Activated naive CD8-positive, alpha-beta T cell treated with anti-CD3 and anti-CD28 coated beads for 36 hours (primary cell): Measurements from ENCODE around the gene KRT37. TPM values are rescaled to one million over a fixed set of nuclear protein-coding genes. Genes with fewer than 3 reads are reported as not detected.
"Not testable (repeated sequence)": the region's sequence is repeated elsewhere in the genome, so short reads cannot be mapped to it uniquely, and the experiment has no call there.

Experiments used
- DNase-seq: peaks from one replicate; pipeline ENCODE4 v3.0.0; 2021
- H3K27ac Mint-ChIP-seq: one replicate; pipeline ENCODE4 v1.8.0; 2022; ENCODE audit warnings: mild to moderate bottlenecking, moderate library complexity, mixed read lengths
- H3K27me3 Mint-ChIP-seq: one replicate; pipeline ENCODE4 v1.8.0; 2022; ENCODE audit warnings: mild to moderate bottlenecking, mixed read lengths
- H3K36me3 Mint-ChIP-seq: one replicate; pipeline ENCODE4 v1.8.0; 2021; ENCODE audit warnings: mild to moderate bottlenecking, mixed read lengths
- H3K4me1 Mint-ChIP-seq: one replicate; pipeline ENCODE4 v1.8.0; 2021; ENCODE audit warnings: mixed read lengths
- H3K4me3 Mint-ChIP-seq: one replicate; pipeline ENCODE4 v1.8.0; 2022; ENCODE audit warnings: mild to moderate bottlenecking, moderate library complexity, mixed read lengths
- H3K9me3 Mint-ChIP-seq: one replicate; pipeline ENCODE4 v1.8.0; 2022; ENCODE audit warnings: mixed read lengths
- total RNA-seq, 2 experiments: library from RNA; stranded (reverse); gene quantifications; one replicate each; pipeline ENCODE4 v1.2.3, GENCODE V29; 2021

Gene KRT37
- total RNA-seq, 2 experiments from 2014 or later = not detected

DNA sequence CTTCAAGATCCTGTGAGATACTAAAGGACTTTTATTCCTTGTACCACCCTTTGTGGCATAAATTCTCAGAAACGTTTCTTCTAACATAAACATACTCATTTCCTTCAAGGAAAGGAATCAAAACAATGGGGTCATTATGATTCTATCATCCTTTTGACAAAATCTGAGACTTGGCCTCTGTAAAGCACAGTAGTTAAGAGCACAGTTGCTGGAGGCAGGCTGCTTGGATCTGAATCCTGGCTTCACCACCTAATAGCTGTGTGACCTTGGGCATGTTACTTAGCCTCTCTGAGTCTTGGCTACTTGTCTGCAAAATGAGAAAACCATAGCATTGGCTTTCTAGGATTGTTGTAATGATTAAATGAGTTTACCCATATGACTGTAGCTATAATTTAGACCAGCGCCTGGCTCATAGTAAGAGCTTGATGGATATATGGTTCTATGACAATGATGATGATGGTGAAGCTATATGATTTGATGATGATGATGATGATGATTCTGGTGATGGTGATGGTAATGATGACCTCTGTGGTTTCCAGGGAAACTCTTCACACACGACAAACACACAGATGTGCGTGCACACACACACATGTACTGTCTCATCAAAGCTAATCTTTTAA, 20.9 kb downstream of the KRT37 start:
- no peak for DNase-seq
- no peak overlapping the region for H3K4me3 Mint-ChIP-seq
- H3K4me1 Mint-ChIP-seq = peaks cover 23% of the 10 kb centered on the region
- H3K36me3 Mint-ChIP-seq = no peaks in the 10 kb centered on the region
- no peaks in the 10 kb centered on the region for H3K9me3 Mint-ChIP-seq
- H3K27me3 Mint-ChIP-seq = peaks cover 3% of the 10 kb centered on the region
- H3K27ac Mint-ChIP-seq = peak overlapping the region; percentile 43

DNA sequence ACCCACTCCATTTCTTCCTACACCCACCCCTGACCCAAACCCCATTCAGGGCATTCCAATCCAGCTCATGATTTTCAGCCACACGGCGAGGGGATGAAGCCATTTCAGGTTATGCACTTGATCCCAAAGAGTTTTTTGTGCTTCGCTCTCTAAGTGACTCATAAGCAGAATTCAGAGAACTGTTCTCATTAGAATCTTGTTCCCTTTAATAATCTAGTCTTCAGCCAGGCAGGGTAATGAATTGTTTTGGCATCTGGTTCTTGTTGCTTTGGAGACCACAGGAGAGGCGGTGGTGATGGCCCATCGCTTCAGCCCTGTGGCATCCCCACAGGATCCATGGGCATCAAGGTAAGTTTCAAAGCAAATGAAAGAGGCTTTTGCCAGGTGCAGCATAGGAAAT, 22.2 kb downstream of the KRT37 start:
- no peak overlapping the region for H3K27ac Mint-ChIP-seq
- DNase-seq = no peak
- H3K36me3 Mint-ChIP-seq = no peaks in the 10 kb centered on the region
- no peaks in the 10 kb centered on the region for H3K9me3 Mint-ChIP-seq
- peaks cover 23% of the 10 kb centered on the region for H3K4me1 Mint-ChIP-seq
- no peak overlapping the region for H3K4me3 Mint-ChIP-seq
- H3K27me3 Mint-ChIP-seq = peaks cover 3% of the 10 kb centered on the region

DNA sequence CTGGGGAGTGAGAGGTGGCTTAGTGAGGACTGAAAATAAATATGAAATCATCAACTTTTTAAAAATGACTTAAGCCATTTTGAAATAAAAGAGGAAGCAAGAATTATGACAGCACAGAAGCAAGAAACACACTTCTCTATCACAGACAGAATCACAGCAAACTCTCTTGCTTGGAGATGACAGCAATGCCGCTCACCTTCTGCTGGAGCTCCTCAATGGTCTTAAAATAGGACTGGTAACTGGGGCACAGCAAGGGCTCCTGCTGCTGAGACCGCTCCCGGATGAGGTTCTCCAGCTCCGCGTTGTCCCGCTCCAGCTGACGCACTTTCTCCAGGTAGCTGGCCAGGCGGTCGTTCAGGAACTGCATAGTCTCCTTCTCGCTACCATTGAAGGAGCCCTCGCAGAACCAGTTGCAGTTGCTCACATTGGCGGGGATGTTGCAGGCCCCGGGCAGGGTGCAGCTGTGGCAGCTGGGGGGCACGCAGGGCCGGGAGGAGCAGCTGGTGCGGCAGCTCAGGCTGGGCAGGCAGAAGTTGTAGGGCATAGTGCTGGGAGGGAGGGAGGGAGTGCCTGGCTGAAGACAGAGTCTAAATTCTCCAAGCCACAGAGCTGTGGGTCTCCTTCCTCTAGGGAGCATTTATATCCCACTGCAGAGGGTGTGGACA, 27.3 kb downstream of the KRT37 start, which contains the start of gene KRT31:
Gene KRT31 (minus strand): TSS at position 613 of the 665 bp plus-strand sequence. CDS start 69 bp downstream, at position 544.
- no peak for DNase-seq
- Mint-ChIP-seq H3K36me3 (no peaks in the 10 kb centered on the region), H3K4me1 (no peaks in the 10 kb centered on the region), H3K4me3 (no peak within 1 kb of the TSS), H3K27ac (no peak within 1 kb of the TSS), H3K9me3 (no peaks in the 10 kb centered on the region), H3K27me3 (no peaks in the 10 kb centered on the region)

DNA sequence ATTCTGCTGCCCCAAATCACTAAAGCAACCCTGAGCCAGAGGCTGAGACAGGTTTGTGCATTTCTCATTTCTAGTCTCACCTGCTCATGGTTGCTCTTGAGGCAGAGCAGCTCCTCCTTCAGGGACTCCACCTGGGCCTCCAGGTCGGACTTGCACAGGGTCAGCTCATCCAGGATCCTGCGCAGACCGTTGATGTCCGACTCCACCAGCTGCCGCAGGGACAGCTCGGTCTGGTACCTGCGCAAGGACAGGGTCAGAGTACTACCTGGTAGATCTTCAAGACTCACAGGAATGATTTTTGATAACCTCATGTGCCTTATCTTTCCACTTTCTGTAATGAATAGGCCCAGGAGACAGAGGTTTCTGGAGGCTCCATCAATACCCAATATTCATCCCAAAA, 28.0 kb downstream of the KRT37 start:
- Mint-ChIP-seq H3K27ac (no peak overlapping the region), H3K4me1 (no peaks in the 10 kb centered on the region), H3K9me3 (no peaks in the 10 kb centered on the region), H3K36me3 (no peaks in the 10 kb centered on the region), H3K27me3 (no peaks in the 10 kb centered on the region), H3K4me3 (no peak overlapping the region)
- no peak for DNase-seq

DNA sequence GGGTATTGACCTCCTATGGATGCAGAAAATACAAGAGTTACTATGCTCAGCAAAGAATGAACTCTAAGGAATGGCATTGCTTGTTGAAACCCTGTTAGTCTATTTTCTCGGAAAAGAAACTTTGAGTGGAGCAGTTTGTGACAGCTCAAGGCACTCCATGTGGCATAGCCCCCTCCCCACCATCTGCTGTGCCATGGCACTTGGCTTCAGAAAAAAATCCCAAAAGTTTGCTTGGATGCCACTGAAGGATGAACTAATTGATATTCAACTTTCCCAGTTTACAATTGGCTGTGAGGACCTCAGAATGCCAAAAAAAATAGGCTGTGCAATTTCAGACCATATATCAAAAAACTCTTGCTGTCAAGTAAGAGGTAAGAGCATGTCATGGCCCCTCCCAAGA, 28.8 kb downstream of the KRT37 start:
- H3K4me1 Mint-ChIP-seq = no peaks in the 10 kb centered on the region
- no peak for DNase-seq
- H3K4me3 Mint-ChIP-seq = no peak overlapping the region
- no peaks in the 10 kb centered on the region for H3K36me3 Mint-ChIP-seq
- no peaks in the 10 kb centered on the region for H3K9me3 Mint-ChIP-seq
- no peak overlapping the region for H3K27ac Mint-ChIP-seq
- H3K27me3 Mint-ChIP-seq = no peaks in the 10 kb centered on the region

DNA sequence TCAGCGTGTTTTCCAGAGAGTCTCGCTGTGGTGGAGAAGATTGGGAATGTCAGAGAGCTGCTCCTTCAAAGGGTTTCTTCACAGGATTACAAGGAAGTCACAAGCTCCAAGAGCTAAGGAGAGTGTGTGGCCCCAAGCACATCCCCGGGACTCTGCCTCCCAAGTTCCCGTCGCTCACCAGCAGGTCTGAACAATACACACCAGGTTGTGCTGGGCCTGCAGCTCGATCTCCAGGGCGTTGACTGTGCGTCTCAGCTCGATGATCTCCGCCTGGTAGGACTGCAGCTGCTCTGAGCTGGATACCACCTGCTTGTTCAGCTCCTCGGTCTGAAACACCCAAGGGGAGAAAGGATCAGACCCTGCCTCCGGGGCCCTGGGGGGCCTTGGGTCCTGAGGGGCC, 29.3 kb downstream of the KRT37 start:
- not testable (repeated sequence) for H3K9me3 Mint-ChIP-seq, H3K27me3 Mint-ChIP-seq, H3K36me3 Mint-ChIP-seq, DNase-seq, H3K27ac Mint-ChIP-seq, H3K4me1 Mint-ChIP-seq, H3K4me3 Mint-ChIP-seq

DNA sequence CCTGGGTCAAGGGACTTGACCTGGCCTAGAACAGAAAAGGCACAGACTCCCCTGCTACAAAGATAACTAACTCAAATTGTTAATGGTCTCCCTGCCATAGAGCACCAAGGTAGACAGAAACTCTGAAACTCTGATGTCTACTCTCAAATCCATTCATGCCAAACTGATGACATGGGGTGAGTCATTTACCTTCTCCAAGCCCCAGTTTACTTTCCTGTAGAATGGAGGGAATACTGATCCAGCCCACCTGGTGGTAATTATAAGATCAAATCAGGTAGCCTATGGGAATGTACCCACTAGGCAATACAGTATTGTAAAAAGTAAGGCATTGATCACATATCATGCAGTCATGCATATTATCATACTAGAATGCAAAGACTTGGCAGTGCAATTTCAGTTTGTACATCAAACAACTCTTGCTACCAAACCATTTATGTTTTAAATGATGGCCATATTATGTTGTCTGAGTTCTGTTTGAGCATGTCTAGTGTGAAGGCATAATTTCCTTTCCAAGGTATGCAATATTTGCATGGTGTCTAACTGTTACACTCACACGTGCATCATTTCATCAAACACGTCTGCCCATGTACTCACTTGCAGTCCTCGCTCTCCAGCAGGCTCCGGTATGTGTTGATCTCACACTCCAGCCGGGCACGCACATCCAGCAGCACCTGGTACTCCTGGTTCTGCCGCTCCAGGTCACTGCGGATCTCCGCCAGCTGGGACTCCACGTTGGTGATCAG, 30.0 kb downstream of the KRT37 start:
- no peaks in the 10 kb centered on the region for H3K4me1 Mint-ChIP-seq
- H3K27me3 Mint-ChIP-seq = no peaks in the 10 kb centered on the region
- H3K27ac Mint-ChIP-seq = no peak overlapping the region
- no peak for DNase-seq
- no peaks in the 10 kb centered on the region for H3K36me3 Mint-ChIP-seq
- H3K9me3 Mint-ChIP-seq = no peaks in the 10 kb centered on the region
- no peak overlapping the region for H3K4me3 Mint-ChIP-seq

DNA sequence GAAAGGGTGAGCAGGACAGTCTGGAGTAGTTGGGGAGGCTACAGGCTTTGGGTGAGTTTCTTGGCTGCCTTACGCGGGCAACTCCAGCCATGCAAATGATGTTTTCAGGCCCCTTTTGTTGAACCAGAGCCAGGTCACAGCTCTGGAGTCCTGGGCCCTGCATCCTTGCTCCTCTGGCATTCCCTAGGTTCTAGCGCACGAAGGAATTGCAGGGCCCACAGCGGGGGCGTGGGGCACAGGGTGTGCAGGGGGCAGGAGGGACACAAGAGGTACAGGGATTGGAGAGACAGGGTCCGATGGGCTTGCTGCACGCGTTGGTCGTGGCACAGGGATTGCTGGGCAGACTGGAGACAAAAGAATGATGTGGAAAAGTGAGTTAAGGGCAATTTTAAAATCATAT, 30.6 kb downstream of the KRT37 start:
- H3K27ac Mint-ChIP-seq = no peak overlapping the region
- H3K4me1 Mint-ChIP-seq = no peaks in the 10 kb centered on the region
- H3K9me3 Mint-ChIP-seq = no peaks in the 10 kb centered on the region
- no peaks in the 10 kb centered on the region for H3K27me3 Mint-ChIP-seq
- no peak overlapping the region for H3K4me3 Mint-ChIP-seq
- DNase-seq = no peak
- H3K36me3 Mint-ChIP-seq = no peaks in the 10 kb centered on the region

DNA sequence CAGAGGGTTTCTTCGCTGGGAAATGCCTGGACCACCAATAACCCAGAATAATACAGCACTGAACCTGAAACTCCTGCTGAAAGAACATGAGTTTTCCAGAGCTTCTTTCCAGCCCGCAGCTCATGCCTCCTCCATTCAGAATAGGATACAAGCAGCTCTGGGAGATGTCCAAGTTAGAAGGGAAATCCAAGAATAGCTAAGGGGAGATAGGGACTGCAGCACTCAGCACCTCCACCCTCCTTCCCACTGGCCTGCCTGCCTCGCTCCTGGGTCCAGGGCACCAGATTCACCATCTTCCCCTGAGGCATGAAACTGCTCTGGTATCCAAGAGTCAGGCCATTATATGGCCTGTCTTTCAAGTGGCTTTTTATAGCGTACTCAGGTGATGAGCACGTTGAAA, 31.1 kb downstream of the KRT37 start:
- Mint-ChIP-seq H3K36me3 (no peaks in the 10 kb centered on the region), H3K4me1 (no peaks in the 10 kb centered on the region), H3K27ac (no peak overlapping the region), H3K27me3 (no peaks in the 10 kb centered on the region), H3K9me3 (no peaks in the 10 kb centered on the region), H3K4me3 (no peak overlapping the region)
- no peak for DNase-seq

DNA sequence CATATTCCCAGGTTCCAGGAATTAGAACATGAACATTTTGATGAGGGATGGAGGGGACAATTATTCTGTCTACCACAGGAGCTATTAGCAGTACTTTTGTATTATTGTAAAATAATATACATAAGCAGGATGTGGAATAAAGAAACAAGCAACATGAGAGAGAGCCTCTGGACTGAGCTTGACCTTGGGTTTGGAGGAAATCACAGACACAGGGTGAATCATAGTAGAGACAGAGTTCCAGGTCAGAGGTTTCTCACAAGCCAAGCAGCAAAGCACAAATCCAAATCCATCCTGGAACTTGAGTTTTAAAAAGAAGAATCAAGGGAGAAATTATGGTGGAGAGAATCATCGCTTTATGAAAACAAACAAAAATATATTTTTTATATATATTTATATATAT, 32.1 kb downstream of the KRT37 start:
- Mint-ChIP-seq H3K4me1 (no peaks in the 10 kb centered on the region), H3K9me3 (peaks cover 5% of the 10 kb centered on the region), H3K4me3 (no peak overlapping the region), H3K36me3 (peaks cover 3% of the 10 kb centered on the region), H3K27ac (no peak overlapping the region), H3K27me3 (no peaks in the 10 kb centered on the region)
- no peak for DNase-seq

DNA sequence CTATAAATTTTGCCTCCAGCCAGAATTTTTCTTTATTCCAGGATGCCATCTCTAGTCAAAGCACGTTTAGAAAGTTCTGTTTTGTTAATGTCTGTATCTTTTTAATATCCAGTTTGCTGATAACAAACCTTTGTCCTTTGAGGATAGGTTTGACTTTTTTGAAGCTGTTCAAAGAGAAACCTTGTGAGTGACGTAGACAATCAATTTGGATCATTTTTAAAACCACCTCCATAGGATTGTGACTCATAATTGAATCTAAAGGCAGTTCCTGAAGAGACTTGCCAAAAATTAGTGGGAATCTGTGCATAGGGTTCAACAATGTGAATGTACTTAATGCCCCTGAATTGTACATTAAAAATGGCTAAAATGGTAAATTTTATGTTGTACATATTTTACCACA, 32.9 kb downstream of the KRT37 start:
- Mint-ChIP-seq H3K4me1 (no peaks in the 10 kb centered on the region), H3K27ac (no peak overlapping the region)

DNA sequence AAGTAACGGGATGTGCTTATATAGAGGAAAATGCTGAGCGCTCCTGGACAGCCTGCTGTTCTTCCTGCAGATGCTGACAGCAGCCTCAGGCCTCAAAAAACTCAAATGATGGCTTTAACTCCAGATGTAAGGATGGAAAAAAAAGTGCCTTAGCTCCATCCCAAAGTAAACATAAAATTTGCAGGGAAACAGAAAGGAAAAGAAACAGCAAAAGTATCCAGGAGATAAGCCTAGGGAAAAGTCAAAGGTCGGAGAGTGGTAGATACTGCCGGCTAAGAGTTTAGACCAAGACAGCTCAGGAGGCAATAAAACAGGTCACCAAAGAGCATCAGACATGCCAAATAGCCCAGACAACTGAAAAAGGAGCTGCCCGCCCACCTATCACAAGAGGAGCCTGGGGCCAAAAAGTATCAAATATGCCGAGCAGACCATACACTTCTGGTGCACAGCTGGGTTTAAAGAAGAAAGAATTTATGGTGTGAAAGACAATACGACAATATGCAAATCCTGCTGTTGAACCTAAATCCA, 33.9 kb downstream of the KRT37 start:
- Mint-ChIP-seq H3K27me3 (peaks cover 4% of the 10 kb centered on the region), H3K36me3 (peaks cover 7% of the 10 kb centered on the region), H3K4me1 (no peaks in the 10 kb centered on the region), H3K4me3 (no peak overlapping the region), H3K27ac (no peak overlapping the region), H3K9me3 (peaks cover 14% of the 10 kb centered on the region)
- DNase-seq = no peak

More for the DNA sequence above, 32.9 kb downstream of the KRT37 start:
- no peak for DNase-seq
- H3K9me3 Mint-ChIP-seq = peaks cover 10% of the 10 kb centered on the region
- H3K36me3 Mint-ChIP-seq = peaks cover 6% of the 10 kb centered on the region
- peaks cover 3% of the 10 kb centered on the region for H3K27me3 Mint-ChIP-seq
- H3K4me3 Mint-ChIP-seq = no peak overlapping the region

DNA sequence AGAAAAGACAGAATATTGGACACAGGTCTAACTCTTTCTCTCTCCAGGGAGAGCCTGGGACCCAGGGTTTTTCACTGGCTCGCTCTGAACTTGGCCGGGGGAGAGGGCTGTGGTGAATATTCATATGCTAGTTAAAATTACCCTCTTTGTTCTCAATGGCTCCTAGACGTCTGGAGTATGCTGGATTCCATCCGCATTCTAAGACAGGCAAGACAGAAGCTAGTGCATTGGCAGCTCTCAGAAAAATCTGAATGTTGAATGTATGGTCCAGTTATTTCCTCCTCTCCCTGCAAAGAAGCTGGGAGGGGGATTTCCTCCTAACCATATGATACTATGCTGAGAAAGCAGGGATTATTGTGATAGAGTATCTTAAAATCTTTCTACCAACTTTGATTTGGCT, 36.7 kb downstream of the KRT37 start:
- H3K36me3 Mint-ChIP-seq = peaks cover 7% of the 10 kb centered on the region

DNA sequence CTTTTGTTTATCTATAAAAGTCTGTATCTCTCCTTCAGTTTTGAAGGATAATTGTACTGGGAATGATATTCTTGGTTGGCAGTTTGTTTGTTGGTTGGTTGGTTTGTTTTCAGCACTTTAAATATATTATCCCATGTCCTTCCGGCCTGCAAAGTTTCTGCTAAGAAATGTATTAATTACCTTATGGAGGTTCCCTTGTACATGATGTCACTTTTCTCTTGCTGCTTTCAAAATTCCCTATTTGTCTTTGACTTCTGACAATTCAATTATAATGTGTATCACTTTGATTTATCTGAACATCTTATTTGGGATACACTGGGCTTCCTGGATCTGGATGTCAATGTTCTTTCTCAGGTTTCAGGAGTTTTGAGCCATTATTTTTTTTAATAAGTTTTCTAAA, 38.2 kb downstream of the KRT37 start:
- H3K27me3 Mint-ChIP-seq = peaks cover 4% of the 10 kb centered on the region
- DNase-seq = no peak
- H3K4me1 Mint-ChIP-seq = no peaks in the 10 kb centered on the region
- H3K9me3 Mint-ChIP-seq = peaks cover 14% of the 10 kb centered on the region
- H3K36me3 Mint-ChIP-seq = peaks cover 7% of the 10 kb centered on the region
- H3K27ac Mint-ChIP-seq = no peak overlapping the region
- H3K4me3 Mint-ChIP-seq = no peak overlapping the region

More for the DNA sequence above, 36.7 kb downstream of the KRT37 start:
- H3K4me1 Mint-ChIP-seq = no peaks in the 10 kb centered on the region
- H3K4me3 Mint-ChIP-seq = no peak overlapping the region
- no peak for DNase-seq
- peaks cover 4% of the 10 kb centered on the region for H3K27me3 Mint-ChIP-seq
- H3K27ac Mint-ChIP-seq = no peak overlapping the region
- H3K9me3 Mint-ChIP-seq = peaks cover 14% of the 10 kb centered on the region

DNA sequence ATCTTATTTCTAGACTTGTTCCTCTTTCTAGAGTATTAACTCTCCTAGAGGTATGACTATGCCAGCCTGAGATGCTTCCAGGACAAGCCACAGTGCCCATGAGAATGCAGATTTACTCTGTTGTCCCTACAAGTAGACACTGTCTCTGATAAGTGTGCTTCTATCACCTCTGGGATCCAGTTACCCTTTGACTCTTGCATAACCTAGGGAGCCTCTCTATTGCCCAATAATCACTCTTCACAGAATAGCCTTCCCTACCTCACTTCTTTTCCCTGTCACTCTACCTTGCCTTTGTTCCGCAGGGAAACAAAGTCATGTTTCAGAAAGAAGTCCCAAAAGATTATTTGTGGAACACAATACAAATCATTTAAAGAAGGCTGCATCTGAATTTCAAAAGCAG, 40.7 kb downstream of the KRT37 start:
- Mint-ChIP-seq H3K27ac (no peak overlapping the region), H3K36me3 (peaks cover 7% of the 10 kb centered on the region), H3K9me3 (peaks cover 14% of the 10 kb centered on the region), H3K4me1 (peaks cover 2% of the 10 kb centered on the region), H3K27me3 (peaks cover 4% of the 10 kb centered on the region), H3K4me3 (no peak overlapping the region)
- DNase-seq = no peak
